ENCODE measurements around the gene HEXD. TPM values are rescaled to one million over a fixed set of nuclear protein-coding genes. Genes with fewer than 3 reads are reported as not detected.
"Not testable (repeated sequence)": the region's sequence is repeated elsewhere in the genome, so short reads cannot be mapped to it uniquely, and the experiment has no call there.

The HEXD gene
- total RNA-seq, 1 experiment from 2014 or later, result 2.4 TPM

DNA sequence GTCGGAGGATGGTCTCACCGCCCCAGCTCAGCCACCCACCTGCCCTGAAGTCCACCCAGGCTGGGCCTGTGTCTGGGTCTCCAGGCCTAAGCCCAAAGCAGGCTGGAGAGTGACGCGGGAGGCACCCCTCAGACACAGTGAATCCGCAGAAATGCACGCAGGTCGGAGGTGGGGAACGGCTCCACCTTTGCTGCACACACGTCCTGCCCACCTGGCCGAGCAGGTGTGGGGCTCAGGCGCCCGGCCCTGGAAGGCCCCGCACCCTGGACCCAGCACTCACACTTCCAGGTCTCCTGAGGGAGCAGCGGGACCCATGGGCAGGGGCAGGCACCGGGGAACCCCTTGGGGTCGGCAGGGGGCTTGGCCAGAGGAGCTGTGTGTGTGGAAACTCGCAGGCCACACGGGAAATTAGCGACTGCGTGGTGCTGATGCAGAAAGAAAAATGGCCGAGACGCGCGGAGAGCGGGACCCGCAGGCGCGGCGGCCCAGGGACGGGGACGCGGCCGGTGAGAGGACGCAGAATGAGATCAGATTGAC lies 21.8 kb downstream of the HEXD start:
- no peak for DNase-seq (ENCODE audit: low read depth)

DNA sequence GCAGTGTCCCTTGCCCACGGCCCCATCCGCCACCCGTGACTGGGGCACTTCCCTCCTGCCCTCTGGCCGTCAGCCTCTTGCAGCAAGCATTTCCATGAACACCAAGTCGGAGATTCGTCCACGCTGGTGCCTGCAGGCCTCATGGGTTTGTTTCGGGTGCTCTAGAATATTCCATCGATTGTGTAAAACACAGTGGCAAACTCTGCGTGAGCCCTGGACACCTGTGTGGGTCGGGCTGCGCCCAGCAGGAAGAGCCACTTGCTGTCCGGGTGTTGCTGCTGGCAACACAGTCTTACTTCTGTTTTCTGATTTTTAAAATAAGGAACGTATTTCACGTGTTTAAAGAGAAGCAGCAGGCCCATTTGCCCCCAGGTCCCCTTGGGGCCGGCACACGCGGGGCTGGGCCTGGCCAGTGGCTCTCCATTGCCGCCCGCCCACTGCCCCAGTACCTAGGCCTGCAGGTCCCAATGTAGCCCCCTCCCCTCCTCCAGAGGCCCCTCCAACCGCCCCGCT lies 22.4 kb downstream of the HEXD start:
- no peak for DNase-seq (ENCODE audit: low read depth)

DNA sequence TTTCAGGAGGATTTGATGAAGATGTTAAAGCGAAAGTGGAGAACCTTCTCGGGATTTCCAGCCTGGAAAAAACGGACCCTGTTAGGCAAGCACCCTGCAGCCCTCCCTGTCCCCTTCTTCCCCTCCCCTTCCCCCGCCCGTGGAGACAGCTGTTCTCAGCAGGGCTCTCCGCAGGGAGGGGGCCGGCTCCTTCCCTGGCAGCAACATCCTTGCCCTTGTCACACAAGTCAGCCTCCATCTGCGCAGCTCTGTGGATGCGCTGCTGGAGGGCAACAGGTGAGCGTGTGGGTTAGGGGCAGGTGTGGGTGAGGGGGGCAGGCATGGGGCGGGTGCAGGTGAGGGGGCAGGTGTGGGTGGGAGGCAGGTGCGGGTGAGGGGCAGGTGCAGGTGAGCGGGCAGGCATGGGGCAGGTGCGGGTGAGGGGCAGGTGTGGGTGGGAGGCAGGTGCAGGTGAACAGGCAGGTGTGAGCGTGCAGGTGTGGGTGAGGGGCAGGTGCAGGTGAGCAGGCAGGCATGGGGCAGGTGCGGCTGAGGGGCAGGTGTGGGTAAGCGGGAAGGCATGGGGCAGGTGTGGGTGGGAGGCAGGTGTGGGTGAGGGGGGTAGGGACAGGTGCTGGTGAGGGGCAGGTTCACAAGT lies 23.0 kb downstream of the HEXD start:
- no peak for DNase-seq (ENCODE audit: low read depth)

DNA sequence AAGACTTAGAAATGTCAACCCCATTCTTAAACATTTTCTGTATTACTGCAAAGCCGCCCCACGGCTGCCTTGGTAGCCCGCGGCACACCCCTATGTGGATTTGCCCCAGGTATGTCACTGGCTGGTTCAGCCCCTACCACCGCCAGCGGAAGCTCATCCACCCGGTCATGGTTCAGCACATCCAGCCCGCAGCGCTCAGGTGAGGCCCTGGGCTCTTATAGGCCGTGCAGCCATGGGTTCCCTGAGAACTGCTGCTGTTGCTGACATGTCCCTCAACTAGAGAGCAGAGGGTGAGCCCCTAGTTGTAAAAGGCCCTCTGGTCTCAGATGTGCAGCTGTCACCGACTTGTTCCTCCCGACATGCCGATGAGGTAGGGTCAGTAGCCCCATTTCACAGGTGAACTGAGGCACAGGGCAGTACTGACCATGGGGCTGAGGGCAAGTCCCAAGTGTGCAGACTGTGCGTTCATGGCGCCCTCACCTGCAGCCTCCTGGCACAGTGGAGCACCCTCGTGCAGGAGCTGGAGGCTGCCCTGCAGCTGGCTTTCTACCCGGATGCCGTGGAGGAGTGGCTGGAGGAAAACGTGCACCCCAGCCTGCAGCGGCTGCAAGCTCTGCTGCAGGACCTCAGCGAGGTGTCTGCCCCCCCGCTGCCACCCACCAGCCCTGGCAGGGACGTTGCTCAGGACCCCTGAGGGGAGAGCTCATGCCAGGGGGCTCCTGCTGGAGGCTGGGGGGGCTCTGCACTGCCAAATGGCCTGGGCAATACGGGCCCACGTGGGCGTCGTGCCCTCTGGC lies 23.7 kb downstream of the HEXD start:
- no peak for DNase-seq (ENCODE audit: low read depth)

DNA sequence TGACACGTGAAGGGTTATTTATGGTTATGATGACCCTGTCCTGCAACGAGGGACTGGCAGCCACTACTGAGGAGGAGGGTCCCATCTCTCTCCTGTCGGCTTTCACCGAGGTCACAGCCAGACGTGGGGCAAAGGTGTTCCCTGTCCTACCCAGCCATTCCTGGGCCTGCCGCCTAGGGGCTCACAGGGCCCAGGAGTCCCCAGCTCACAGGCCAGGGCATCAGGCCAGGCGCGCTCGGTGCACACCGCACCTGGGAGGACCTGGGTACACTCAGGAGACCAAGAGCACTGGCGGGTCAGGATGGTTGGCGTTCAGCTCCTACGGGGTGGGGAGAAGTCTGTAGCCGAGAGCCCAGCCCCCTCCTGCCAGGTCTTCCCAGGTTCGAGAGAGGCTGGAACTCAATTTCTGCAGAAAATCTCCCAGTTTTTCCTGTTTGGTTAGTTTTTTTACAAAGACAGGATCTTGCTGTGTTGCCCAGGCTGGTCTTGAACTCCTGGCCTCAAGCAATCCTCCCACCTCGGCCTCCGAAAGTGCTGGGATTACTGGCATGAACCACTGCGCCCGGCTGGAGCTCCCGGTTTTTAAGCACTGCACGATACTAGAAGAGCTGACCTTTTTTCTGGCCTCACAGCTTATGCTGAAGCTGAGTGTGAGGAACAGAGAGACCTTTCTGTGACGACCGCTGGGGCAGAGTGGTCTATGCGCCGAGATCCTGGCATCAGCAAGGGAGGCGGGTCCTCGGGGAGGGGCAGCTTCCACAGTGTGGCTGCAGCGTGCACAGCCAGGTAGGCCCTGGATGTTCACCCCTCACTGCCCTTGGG lies 24.7 kb downstream of the HEXD start:
- DNase-seq (ENCODE audit: low read depth), result no peak

DNA sequence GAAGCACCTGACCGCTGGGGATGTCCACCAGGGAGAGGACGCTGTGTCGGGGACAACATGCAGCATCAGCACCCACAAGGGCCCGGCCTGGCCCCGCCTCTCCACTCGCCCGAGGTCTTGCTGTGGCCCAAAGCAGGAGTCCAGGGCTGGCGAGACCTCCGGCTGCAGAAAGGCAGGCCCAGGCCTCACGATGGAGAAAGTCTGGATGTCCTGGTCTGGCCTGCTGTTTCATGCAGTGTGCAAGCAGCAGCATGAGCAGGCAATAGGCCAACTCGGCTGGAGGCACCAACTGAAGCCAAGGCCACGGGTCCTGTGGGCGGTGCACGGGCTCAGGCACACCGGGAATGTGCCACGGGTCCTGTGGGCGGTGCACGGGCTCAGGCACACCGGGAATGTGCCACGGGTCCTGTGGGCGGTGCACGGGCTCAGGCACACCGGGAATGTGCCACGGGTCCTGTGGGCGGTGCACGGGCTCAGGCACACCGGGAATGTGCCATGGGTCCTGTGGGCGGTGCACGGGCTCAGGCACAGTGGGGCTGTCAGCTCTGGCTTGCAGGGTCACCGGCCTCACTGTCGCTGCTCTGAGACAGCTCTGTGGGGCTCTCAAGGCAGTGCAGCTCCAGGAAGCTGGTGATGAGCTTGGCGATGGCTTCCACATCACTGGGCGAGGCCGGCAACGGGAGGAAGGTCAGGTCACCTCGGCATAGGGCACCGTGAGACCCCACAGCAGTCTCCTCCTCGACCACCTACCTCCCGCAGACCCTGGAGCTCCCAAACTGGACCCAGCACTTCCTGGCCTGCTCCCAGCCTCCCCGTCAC lies 25.5 kb downstream of the HEXD start:
- DNase-seq (ENCODE audit: low read depth), result no peak

DNA sequence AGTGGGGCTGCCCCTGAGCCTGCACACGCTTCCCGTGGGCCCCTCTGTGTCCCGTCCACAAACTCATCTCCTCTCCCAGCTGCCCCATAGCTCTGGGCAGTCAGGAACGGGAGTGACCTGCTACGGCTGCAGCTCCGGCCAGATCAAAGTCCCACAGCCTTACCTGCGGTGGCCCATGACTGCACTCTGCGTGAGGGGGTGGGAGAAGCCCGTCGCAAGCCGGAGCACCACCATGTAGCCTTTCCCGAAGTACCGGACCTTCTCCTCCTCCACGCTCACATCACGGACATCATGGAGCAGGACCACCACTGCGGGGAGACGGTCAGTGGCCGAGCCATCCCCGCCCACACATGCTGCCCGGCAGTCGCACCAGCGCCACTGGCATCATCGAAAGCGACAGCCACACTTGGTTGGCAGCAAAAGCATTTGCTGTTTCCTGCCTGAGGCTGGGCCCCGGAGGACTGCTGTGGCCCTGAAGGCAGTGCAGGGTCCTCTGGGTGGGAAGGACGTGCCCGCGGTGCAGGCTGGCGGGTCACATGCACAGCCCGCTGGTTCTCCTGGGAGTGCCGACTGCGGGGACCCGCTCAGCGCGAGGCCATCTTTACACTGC lies 26.2 kb downstream of the HEXD start:
- DNase-seq (ENCODE audit: low read depth), result no peak

DNA sequence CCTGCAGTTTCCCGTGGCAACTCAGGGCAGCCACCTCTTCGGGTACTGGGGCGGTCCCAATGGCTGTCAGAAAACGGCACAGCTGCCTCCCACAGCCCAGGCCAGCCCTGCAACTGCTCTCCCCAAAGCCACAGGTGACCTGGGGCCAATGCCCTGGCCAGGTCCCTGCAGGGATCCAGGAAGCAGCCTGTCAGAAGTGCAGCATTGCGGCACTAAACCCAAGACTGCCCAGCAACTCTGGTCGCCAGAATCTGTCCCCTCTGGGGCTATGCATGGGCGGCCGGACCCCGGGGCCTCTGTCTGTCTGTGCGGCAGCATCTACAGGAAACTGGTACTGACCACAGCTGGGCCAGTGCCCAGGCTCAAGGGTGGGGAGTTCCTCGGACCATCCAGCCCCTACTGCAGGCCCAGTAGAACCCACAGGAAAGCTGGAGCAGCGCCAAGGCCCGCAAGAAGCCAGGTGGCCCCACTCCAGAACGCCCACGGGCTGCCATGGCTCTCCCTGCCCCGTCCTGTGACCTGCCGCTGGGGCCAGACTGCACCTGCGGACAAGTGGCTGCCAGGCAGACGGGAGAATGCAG lies 26.9 kb downstream of the HEXD start:
- peak; percentile 71 for DNase-seq (ENCODE audit: low read depth)

DNA sequence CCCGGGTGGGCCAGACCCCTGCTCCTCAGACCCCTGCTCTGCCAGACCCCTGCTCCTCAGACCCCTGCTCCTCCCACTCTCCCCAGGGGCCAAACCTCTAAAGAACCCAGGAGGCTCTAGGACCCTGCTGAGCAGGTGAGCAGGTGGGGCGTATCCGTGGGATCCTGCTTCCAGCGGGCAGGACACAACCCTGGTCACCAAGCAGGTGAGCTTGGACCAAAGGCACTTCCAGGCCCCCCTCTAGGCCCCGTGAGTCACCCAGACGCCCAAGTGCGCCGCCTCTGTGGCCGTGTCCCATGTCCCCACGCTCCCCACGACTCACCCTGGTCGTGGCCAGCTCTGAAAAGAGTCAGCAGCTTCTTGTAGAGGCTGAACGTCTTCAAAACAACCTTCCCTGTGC lies 27.4 kb downstream of the HEXD start:
- no peak for DNase-seq (ENCODE audit: low read depth)

DNA sequence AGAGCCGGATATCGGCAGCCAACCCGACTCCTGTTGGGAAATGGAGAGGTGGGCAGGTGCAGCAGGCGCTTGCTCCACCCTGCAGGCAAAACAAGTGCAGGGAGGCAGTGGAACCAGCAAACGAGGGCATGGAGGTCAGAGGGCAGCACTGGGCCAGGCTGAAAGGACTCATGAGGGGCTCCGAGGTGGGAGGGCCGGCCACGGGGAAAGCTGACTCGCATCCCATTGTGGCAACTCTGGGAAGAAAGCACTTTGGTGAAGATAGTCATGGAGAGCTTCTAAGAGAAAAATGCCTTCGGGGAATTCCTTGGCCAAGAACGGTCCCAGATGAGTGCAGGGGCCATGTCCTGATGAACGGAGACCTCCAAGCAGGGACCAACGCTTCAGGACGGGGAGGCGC lies 28.0 kb downstream of the HEXD start:
- no peak for DNase-seq (ENCODE audit: low read depth)

DNA sequence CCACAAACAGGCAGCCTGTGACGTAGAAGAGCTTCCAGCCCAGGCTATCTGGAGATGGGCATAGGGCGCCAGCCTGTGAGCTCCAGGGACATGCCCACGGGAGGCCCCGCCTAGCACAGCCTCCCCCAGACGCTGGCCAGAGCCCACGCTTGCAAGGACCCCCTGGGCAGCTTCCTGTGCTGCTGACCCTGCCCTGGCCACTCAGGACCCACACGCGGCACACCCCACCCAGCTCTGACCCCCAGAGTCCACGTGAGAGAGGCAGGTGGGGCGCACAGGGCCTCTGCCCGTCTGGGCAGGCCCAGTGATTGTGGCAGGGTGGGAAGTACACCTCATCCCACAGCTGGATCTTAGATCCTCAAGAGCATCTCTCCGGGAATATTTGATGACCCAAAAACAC lies 28.5 kb downstream of the HEXD start:
- DNase-seq (ENCODE audit: low read depth), result no peak

DNA sequence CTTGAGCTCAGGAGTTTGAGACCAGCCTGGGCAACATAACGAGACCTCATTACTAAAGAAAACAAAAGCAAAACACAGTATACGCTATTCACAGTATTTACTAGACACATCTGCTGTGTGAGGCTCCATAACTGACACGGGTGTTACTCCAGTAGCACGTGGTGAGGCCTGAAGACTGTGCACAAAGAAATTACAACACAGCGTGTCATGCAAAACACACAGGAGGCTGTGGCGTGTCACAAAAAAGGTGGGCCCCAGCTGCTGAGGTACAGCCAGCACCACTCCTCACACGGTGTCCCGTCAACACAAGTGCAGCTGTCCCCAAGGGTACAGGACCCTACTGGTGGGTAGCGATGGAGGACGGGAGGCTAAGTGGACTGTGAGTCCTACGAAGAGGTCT lies 29.7 kb downstream of the HEXD start:
- DNase-seq (ENCODE audit: low read depth), result no peak

DNA sequence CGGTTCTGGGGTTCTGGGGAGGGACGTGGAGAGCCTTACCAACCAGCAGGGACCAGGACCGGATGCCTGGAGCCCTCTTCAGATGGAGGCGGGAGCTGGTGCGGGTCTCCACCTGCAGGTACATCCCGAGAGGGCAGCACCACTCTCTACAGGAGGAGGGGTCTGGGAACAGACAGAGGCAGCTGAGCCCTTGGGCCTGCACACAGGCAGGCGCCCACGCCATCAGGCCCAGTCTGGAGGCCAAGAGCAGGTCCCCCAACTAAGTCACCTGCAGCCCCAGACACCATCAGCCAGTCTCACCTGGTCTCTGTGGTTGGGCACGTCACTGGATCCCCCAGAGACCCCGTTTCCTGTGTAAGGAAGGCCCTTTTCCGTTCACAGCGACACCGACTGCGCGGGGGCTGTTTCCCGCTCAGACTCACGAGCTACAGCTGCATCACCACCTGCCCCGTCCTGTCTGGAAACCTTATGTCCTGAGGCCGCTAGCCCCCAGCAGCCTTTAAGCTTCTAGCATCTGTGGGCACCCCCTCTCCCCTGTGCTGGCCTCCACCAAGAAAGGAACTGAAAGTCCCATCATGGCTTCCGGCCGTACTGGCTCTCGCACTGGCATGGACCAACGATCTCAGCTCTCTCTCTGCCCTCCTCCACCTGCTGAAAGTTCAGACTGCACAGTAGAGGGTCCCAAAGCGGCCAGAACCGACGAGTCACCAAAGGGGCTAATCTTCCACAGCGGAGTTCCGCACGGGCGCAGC lies 31.2 kb downstream of the HEXD start:
- no peak for DNase-seq (ENCODE audit: low read depth)

DNA sequence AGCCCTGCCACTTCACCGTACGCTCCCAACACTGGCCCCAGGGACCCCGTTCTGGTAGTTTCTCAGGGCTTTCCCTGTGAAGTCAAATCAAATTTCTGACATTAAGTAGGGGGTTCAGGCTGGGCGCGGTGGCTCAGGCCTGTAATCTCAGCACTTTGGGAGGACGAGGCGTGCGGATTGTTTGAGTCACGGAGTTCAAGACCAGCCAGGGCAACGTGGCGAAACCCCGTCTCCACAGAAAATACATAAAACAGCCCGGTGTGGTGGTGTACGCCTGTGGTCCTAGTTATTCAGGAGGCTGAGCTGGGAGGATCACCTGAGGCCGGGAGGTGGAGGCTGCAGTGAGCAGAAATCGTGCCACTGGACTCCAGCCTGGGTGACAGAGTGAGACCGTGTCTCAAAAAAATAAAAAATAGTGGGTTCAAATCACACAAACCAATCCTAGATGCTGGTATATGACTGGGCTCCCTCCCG lies 31.8 kb downstream of the HEXD start:
- DNase-seq (ENCODE audit: low read depth), result no peak

DNA sequence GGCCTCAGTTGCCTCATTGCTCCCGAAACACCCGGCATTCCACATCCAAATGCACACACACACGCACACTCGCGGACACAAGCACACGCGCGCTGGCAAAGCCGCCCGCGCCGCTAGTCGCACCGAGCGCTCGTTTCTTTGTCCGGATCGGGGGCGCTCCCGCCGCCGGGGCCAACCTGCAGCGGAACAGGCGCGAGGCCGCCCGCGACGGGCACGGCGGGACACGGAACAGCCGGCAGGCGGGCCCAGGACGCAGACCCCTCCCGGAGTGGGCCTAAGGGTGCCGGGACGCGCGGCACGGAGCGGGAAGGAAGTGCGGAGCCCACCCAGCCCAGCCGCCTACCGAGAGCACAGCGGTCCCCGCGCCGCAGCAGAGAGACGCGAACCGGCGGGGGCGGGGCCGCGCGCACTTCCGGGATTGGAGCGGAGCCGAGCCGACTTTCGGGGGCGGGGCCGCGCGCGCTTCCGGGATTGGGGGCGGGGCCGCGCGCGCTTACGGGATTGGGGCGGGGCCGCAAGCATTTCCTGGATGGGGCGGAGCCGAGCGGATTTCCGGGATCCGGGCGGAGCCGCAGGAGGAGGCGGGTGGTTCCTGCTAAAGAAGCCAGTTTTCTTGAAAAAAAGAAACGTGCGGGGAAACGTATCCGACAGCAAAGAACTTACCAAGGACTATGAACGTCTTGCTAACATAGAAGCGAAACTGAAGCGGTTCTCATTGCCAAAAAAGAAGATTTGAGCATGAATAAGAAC lies 32.4 kb downstream of the HEXD start, which contains the start of gene CYBC1:
Gene CYBC1, minus strand, starts transcription at position 396 of the 750 bp plus-strand sequence. CDS start 1,498 bp downstream, outside the sequence.
- peak; percentile 88 for DNase-seq (ENCODE audit: low read depth)

DNA sequence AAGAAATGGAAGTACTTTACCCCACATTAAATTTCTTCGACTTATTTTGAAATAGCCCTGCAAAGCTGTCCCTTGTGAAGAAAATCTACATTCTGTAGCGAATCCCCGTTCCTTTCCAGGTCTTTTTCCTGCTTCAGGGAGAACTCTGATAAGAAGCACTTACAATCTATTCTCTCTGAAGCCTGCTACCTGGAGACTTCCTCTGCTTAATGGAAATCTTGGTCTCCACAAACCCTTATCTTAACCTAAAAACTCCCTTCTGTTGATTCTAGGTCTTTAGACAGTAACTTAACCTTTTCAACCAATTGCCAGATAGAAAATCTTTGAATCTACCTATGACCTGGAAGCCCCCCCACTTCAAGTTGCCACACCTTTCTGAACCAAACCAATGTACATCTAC lies 34.0 kb downstream of the HEXD start:
- no peak for DNase-seq (ENCODE audit: low read depth)

DNA sequence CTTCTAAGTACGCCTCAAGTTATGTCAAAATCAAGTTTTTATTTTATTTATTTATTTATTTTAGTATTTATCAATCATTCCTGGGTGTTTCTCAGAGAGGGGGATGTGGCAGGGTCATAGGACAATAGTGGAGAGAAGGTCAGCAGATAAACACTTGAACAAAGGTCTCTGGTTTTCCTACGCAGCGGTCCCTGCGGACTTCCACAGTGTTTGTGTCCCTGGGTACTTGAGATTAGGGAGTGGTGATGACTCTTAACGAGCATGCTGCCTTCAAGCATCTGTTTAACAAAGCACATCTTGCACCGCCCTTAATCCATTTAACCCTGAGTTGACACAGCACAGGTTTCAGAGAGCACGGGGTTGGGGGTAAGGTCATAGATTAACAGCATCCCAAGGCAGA lies 35.0 kb downstream of the HEXD start:
- DNase-seq (ENCODE audit: low read depth), result not testable (repeated sequence)

DNA sequence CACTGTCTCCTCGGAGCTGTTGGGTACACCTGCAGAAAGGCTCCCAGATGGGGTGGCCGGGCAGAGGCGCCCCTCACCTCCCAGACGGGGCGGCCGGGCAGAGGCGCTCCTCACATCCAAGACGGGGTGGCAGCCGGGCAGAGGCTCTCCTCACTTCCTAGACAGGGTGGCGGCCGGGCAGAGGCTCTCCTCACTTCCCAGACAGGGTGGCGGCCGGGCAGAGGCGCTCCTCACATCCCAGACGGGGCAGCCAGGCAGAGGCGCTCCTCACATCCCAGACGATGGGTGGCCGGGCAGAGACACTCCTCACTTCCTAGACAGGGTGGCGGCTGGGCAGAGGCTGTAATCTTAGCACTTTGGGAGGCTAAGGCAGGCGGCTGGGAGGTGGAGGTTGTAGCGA lies 35.6 kb downstream of the HEXD start:
- DNase-seq (ENCODE audit: low read depth), result not testable (repeated sequence)

Data from RPMI7951 (cell line).